Stimulated activated effector memory CD8-positive, alpha-beta T cell treated with anti-CD3 and anti-CD28 coated beads, Interleukin-12 subunit alpha, Interleukin-12 subunit beta, amount 100 ng/mL, for 72 hours (primary cell): ENCODE data around the gene NDUFC2.
A peak's percentile ranks its signal among the peaks of the same experiment; 100 is the strongest.
"Not testable (repeated sequence)": the region's sequence is repeated elsewhere in the genome, so short reads cannot be mapped to it uniquely, and the experiment has no call there.

ENCODE experiments used
- ATAC-seq: fragments of 150-1000 bp; cut with Tn5 transposase; 2 replicates; pipeline ENCODE4 v1.10.0; 2021
- DNase-seq, 2 donors: peaks; one replicate each; pipeline ENCODE4 v3.0.0; 2021 to 2022; ENCODE audit warnings: low spot score in 2 of 2
- H3K27ac Mint-ChIP-seq: one replicate; pipeline ENCODE4 v1.8.0; 2022; ENCODE audit warnings: mild to moderate bottlenecking, mixed read lengths
- H3K36me3 Mint-ChIP-seq: one replicate; pipeline ENCODE4 v1.8.0; 2022; ENCODE audit warnings: mild to moderate bottlenecking, mixed read lengths
- H3K4me1 Mint-ChIP-seq: one replicate; pipeline ENCODE4 v1.8.0; 2022; ENCODE audit warnings: mixed read lengths
- H3K4me3 Mint-ChIP-seq: one replicate; pipeline ENCODE4 v1.8.0; 2022; ENCODE audit warnings: mild to moderate bottlenecking, mixed read lengths
- H3K9me3 Mint-ChIP-seq: one replicate; pipeline ENCODE4 v1.8.0; 2022; ENCODE audit warnings: mixed read lengths

The NDUFC2 gene

GRCh38 chr11:78079232-78080083 is at the start of gene NDUFC2:
NDUFC2 (minus strand) TSS chr11:78079862; CDS start chr11:78079744, 118 bp downstream.
- peak; percentile 59 to 86 for DNase-seq
- ATAC-seq, result peak; percentile 85
- peaks cover 5% of the 10 kb centered on the region for H3K9me3 Mint-ChIP-seq
- H3K4me3 Mint-ChIP-seq, result peak within 1 kb of the TSS; percentile 82
- peaks cover 7% of the 10 kb centered on the region for H3K36me3 Mint-ChIP-seq
- H3K27ac Mint-ChIP-seq, result peak within 1 kb of the TSS; percentile 90
- H3K4me1 Mint-ChIP-seq, result peaks cover 41% of the 10 kb centered on the region

DNA sequence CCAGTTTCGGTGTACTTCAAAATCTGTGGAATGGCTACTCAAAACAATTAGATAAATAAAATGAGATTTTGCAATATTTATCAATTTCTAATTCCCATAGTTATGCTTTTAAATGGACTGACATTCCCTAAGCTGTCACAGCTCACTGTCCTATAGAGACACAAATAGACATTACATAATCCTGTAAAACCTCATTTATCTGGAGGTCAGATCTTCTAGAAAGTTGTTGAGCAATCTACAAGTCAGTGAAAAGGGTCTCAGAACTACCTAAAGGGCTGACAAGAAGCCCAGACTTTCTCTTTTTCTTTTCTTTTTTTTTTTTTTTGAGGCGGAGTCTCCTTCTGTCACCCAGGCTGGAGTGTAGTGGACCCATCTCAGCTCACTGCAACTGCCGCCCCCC is 47.7 kb upstream of the NDUFC2 start:
- DNase-seq (no peak), ATAC-seq (no peak)
- Mint-ChIP-seq H3K4me1 (peaks cover 9% of the 10 kb centered on the region), H3K27ac (no peak overlapping the region), H3K9me3 (no peaks in the 10 kb centered on the region), H3K36me3 (peaks cover 27% of the 10 kb centered on the region), H3K4me3 (no peak overlapping the region)

DNA sequence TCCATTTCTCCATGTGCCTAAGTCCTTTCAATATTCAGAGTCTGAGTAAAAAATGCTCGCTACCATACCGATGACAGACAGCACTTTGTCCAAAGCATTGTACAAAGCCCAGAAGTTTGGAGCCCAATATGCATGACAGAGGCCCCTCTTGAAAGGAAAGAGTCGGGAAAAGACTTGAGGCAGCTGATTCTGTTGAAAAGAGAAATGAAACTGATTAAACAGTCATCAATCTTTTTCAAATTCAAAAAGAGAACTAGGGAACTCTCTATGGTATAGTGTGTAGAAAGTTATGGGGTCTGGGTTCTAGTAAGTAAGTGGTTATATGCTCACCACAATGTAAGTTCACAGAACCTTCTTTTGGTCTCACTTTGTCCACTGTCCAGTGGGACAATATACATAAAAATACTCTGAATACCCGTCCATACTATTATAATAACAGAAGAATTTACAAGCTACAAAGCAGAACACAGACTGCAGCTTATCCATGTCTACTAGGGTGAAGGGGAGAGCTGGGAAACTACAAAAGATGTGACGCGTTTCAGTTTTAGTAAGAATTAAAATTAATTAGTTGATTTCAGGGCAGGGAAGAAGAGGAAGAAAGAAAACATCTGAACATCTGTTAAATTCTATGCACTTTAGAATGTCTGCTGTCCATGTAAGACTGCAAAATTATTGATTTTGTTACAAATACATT is 33.1 kb upstream of the NDUFC2 start:
- Mint-ChIP-seq H3K27ac (no peak overlapping the region), H3K4me1 (no peaks in the 10 kb centered on the region), H3K9me3 (no peaks in the 10 kb centered on the region), H3K36me3 (peaks cover 33% of the 10 kb centered on the region), H3K4me3 (no peak overlapping the region)
- DNase-seq, result no peak
- ATAC-seq, result no peak

GRCh38 chr11:78111298-78111697 is 31.6 kb upstream of the NDUFC2 start:
- Mint-ChIP-seq H3K4me3 (no peak overlapping the region), H3K36me3 (peaks cover 28% of the 10 kb centered on the region), H3K9me3 (no peaks in the 10 kb centered on the region), H3K4me1 (no peaks in the 10 kb centered on the region), H3K27ac (no peak overlapping the region)
- ATAC-seq, result no peak
- DNase-seq, result no peak

GRCh38 chr11:78110830-78111229 is 31.2 kb upstream of the NDUFC2 start:
- DNase-seq (no peak), ATAC-seq (no peak)
- no peak overlapping the region for H3K27ac Mint-ChIP-seq
- H3K4me3 Mint-ChIP-seq, result no peak overlapping the region
- no peaks in the 10 kb centered on the region for H3K4me1 Mint-ChIP-seq
- no peaks in the 10 kb centered on the region for H3K9me3 Mint-ChIP-seq
- peaks cover 28% of the 10 kb centered on the region for H3K36me3 Mint-ChIP-seq

- Mint-ChIP-seq H3K4me3 (no peak overlapping the region), H3K27ac (no peak overlapping the region), H3K4me1 (no peaks in the 10 kb centered on the region), H3K36me3 (peaks cover 28% of the 10 kb centered on the region), H3K9me3 (no peaks in the 10 kb centered on the region)
- ATAC-seq, result no peak
- DNase-seq, result no peak
Measured at GRCh38 chr11:78110351-78110750, 30.7 kb upstream of the NDUFC2 start.

- H3K9me3 Mint-ChIP-seq, result no peaks in the 10 kb centered on the region
- ATAC-seq (no peak), DNase-seq (no peak)
- peaks cover 32% of the 10 kb centered on the region for H3K36me3 Mint-ChIP-seq
- no peak overlapping the region for H3K4me3 Mint-ChIP-seq
- no peaks in the 10 kb centered on the region for H3K4me1 Mint-ChIP-seq
- no peak overlapping the region for H3K27ac Mint-ChIP-seq
Measured at GRCh38 chr11:78109081-78110015, 29.7 kb upstream of the NDUFC2 start.

GRCh38 chr11:78100676-78101472 is 21.2 kb upstream of the NDUFC2 start:
- no peak for DNase-seq
- H3K9me3 Mint-ChIP-seq, result no peaks in the 10 kb centered on the region
- no peak for ATAC-seq

DNA sequence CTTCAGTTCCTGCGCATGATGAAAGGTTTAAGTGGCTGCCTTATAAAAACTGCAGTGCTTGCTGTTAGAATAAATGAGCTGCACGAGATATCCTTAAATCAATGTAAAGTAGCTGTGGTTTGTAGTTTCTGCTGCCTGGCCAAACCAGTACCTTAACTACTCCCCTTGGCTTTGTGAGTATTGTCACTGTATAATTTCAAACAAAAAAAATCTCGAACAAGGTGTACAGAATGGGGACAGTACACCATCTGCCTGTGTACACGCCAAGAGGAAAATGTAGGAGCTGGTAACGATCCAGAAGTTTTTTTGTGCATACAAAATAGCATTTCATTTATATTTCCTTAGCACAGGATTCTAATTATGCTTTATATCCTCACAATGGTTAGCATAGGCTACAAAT is 20.6 kb upstream of the NDUFC2 start:
- Mint-ChIP-seq H3K4me3 (no peak overlapping the region), H3K9me3 (no peaks in the 10 kb centered on the region), H3K4me1 (no peaks in the 10 kb centered on the region), H3K36me3 (peaks cover 58% of the 10 kb centered on the region), H3K27ac (no peak overlapping the region)
- no peak for DNase-seq
- ATAC-seq, result no peak

More at GRCh38 chr11:78100676-78101472, 21.2 kb upstream of the NDUFC2 start:
- no peak overlapping the region for H3K27ac Mint-ChIP-seq
- no peak overlapping the region for H3K4me3 Mint-ChIP-seq
- H3K4me1 Mint-ChIP-seq, result no peaks in the 10 kb centered on the region
- H3K36me3 Mint-ChIP-seq, result peaks cover 58% of the 10 kb centered on the region

GRCh38 chr11:78099666-78100065 is 20.0 kb upstream of the NDUFC2 start:
- H3K9me3 Mint-ChIP-seq, result no peaks in the 10 kb centered on the region
- peak overlapping the region; percentile 13 for H3K27ac Mint-ChIP-seq
- no peak for DNase-seq
- peaks cover 58% of the 10 kb centered on the region for H3K36me3 Mint-ChIP-seq
- ATAC-seq, result no peak
- H3K4me1 Mint-ChIP-seq, result peaks cover 1% of the 10 kb centered on the region
- no peak overlapping the region for H3K4me3 Mint-ChIP-seq

DNA sequence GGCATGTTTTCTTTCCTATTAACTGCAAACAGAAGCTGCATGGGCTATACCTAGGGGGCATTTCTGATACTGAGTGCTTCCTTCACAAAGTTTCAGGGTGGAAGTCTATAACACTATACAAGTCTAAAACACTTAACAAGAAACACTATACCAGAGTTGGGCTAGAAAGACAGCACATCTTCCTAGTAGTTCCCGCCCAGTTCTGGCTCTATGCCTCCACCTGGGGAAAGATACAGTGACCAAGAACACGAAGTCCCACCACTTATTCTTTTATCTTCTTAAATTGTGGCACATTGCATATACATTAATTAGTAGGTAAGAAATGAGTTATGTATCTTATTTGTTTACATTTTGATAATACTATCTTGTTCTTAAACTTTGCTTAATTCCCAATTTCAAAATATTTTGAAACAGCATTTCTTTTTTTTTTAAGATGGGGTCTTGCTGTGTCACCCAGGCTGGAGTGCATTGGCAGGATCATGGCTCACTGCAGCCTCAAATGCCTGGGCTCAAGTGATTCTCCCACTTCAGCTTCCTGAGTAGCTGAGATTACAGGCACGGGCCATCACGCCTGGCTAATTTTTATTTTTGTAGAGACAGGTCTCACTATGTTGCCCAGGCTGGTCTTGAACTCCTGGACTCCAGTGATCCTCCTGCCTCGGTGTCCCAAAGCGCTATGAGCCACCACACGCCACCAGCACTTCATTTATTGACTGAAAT is 18.2 kb upstream of the NDUFC2 start:
- ATAC-seq (no peak), DNase-seq (no peak)
- H3K27ac Mint-ChIP-seq, result no peak overlapping the region
- H3K9me3 Mint-ChIP-seq, result no peaks in the 10 kb centered on the region
- H3K4me3 Mint-ChIP-seq, result no peak overlapping the region
- peaks cover 6% of the 10 kb centered on the region for H3K4me1 Mint-ChIP-seq
- peaks cover 39% of the 10 kb centered on the region for H3K36me3 Mint-ChIP-seq

- ATAC-seq, result peak; percentile 100
- Mint-ChIP-seq H3K4me3 (no peak overlapping the region), H3K9me3 (no peaks in the 10 kb centered on the region), H3K36me3 (peaks cover 13% of the 10 kb centered on the region), H3K27ac (peak overlapping the region; percentile 84), H3K4me1 (peaks cover 6% of the 10 kb centered on the region)
- DNase-seq, result peak in 1 of 2 donors; percentile 56
Measured at GRCh38 chr11:78094250-78094649, 14.6 kb upstream of the NDUFC2 start.

- not testable (repeated sequence) for ATAC-seq, H3K9me3 Mint-ChIP-seq, DNase-seq
Measured at GRCh38 chr11:78086521-78087074, 6.9 kb upstream of the NDUFC2 start.

GRCh38 chr11:78085972-78086371 is 6.3 kb upstream of the NDUFC2 start:
- ATAC-seq, result no peak
- DNase-seq, result no peak
- peaks cover 5% of the 10 kb centered on the region for H3K9me3 Mint-ChIP-seq
- no peaks in the 10 kb centered on the region for H3K36me3 Mint-ChIP-seq
- no peak overlapping the region for H3K4me3 Mint-ChIP-seq
- H3K4me1 Mint-ChIP-seq, result peaks cover 11% of the 10 kb centered on the region
- no peak overlapping the region for H3K27ac Mint-ChIP-seq

More at GRCh38 chr11:78086521-78087074, 6.9 kb upstream of the NDUFC2 start:
- not testable (repeated sequence) for H3K27ac Mint-ChIP-seq, H3K4me1 Mint-ChIP-seq, H3K4me3 Mint-ChIP-seq, H3K36me3 Mint-ChIP-seq
